PFSK-1 (cell line): ENCODE data around the gene PGAM1. TPM values are rescaled to one million over a fixed set of nuclear protein-coding genes. Genes with fewer than 3 reads are reported as not detected.

ENCODE experiments used
- FOXP2 ChIP-seq: optimal IDR thresholded peaks from 2 replicates; pipeline ENCODE3; 2011; ENCODE audit warnings: borderline replicate concordance, control low read depth, inconsistent platforms; ENCODE audit not compliant: insufficient read depth; ENCODE audit errors: extremely low read length, extremely low read depth
- POLR2AphosphoS5 ChIP-seq: IDR thresholded peaks from 2 replicates; pipeline ENCODE4 v1.6.1; 2012; ENCODE audit warnings: low read depth, mild to moderate bottlenecking, control low read depth, low read length, moderate library complexity
- SIN3A ChIP-seq: IDR thresholded peaks from 2 replicates; pipeline ENCODE4 v1.6.1; 2012; ENCODE audit warnings: mild to moderate bottlenecking, low read length, moderate library complexity, borderline replicate concordance; ENCODE audit not compliant: insufficient read depth
- TAF1 ChIP-seq: IDR thresholded peaks from 2 replicates; pipeline ENCODE4 v1.6.1; 2012; ENCODE audit warnings: low read length, control low read depth, borderline replicate concordance; ENCODE audit not compliant: insufficient read depth
- polyA plus RNA-seq: library from polyadenylated mRNA; unstranded; fragments of >200 nt; gene quantifications from one replicate; pipeline ENCODE4 v1.2.1, GENCODE V29; 2012; ENCODE audit warnings: low read depth, missing spikeins; ENCODE audit not compliant: insufficient read length
- TF ChIP-seq, protein P1 (sequence below), 2 experiments: IDR thresholded peaks; 2 replicates each; pipeline versions ENCODE4 v1.6.1 to v1.8.0; 2011 to 2012; ENCODE audit warnings: low read depth in 2 of 2, low read length in 2 of 2, control low read depth in 1 of 2, inconsistent platforms in 1 of 2, mild to moderate bottlenecking in 1 of 2, moderate library complexity in 1 of 2; ENCODE audit not compliant: insufficient read depth in 1 of 2

Gene PGAM1
- 239 TPM for polyA plus RNA-seq

DNA sequence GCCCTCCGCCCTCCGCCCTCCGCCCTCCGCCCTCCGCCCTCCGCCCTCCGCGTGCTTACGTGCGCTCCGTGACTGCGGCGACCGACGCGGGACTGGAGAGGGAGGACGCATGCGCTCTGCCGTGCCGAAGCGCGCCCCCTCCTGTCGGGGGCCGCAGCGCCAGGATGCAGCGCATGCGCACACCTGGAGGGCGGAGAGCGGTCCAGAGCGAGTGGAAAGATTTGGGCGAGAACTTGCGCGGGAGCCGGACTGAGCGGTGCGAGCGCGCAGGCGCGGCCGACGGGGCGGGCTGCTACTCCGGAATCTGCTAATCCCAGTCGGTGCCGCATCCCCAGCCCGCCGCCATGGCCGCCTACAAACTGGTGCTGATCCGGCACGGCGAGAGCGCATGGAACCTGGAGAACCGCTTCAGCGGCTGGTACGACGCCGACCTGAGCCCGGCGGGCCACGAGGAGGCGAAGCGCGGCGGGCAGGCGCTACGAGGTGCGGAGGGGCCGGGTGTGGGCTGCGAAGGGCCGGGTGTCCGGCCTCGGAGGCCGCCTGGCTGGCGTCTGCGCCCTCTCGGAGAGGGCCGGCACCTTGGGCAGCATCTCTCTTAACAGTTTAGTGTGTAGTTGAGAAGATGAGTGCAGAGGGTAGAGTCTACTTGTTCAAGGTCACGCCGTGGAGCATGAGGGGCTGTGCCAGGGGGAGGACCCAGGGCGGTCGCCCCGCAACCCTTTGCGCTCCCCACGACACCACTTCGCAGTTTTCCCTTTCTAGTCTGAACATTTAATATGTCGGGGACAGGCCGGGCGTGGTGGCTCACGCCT, at the start of gene PGAM1:
TSS of gene PGAM1 (plus strand) at position 228 of the 812 bp plus-strand sequence. CDS start at position 345, 117 bp downstream.
- TF ChIP-seq, protein P1, sequence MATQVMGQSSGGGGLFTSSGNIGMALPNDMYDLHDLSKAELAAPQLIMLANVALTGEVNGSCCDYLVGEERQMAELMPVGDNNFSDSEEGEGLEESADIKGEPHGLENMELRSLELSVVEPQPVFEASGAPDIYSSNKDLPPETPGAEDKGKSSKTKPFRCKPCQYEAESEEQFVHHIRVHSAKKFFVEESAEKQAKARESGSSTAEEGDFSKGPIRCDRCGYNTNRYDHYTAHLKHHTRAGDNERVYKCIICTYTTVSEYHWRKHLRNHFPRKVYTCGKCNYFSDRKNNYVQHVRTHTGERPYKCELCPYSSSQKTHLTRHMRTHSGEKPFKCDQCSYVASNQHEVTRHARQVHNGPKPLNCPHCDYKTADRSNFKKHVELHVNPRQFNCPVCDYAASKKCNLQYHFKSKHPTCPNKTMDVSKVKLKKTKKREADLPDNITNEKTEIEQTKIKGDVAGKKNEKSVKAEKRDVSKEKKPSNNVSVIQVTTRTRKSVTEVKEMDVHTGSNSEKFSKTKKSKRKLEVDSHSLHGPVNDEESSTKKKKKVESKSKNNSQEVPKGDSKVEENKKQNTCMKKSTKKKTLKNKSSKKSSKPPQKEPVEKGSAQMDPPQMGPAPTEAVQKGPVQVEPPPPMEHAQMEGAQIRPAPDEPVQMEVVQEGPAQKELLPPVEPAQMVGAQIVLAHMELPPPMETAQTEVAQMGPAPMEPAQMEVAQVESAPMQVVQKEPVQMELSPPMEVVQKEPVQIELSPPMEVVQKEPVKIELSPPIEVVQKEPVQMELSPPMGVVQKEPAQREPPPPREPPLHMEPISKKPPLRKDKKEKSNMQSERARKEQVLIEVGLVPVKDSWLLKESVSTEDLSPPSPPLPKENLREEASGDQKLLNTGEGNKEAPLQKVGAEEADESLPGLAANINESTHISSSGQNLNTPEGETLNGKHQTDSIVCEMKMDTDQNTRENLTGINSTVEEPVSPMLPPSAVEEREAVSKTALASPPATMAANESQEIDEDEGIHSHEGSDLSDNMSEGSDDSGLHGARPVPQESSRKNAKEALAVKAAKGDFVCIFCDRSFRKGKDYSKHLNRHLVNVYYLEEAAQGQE (IDR thresholded peaks at IDR 0.05; ENCODE audit: insufficient read depth in 1 of 2, low read depth in 2 of 2, low read length in 2 of 2) = no peak
- TF ChIP-seq FOXP2 = peak; percentile 88
- TF ChIP-seq TAF1 = peak; percentile 50; the same call in 1 of the 2 replicates
- peak; percentile 71 for TF ChIP-seq POLR2AphosphoS5
- no peak for TF ChIP-seq SIN3A

DNA sequence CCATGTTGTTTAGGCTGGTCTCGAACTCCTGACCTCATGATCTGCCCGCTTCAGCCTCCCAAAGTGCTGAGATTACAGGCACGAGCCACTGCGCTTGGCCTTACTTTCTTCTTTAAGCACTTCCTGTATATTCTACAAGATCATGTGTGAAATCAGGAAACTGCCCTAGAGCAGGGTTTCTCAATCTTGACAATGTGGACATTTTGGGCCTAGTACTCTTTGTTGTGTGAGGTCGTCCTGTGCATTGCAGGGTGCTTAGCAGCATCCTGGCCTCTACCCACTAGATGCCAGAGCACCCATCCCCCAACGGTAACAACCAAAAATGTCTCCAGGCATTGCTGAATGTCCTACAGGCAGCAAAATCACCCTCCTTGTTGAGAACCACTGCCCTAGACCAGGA, 49.6 kb upstream of the PGAM1 start:
- TF ChIP-seq TAF1 (no peak), POLR2AphosphoS5 (no peak), FOXP2 (no peak), SIN3A (no peak)
- TF ChIP-seq, protein P1 (IDR thresholded peaks at IDR 0.05; ENCODE audit: insufficient read depth in 1 of 2, low read depth in 2 of 2, low read length in 2 of 2) = no peak

DNA sequence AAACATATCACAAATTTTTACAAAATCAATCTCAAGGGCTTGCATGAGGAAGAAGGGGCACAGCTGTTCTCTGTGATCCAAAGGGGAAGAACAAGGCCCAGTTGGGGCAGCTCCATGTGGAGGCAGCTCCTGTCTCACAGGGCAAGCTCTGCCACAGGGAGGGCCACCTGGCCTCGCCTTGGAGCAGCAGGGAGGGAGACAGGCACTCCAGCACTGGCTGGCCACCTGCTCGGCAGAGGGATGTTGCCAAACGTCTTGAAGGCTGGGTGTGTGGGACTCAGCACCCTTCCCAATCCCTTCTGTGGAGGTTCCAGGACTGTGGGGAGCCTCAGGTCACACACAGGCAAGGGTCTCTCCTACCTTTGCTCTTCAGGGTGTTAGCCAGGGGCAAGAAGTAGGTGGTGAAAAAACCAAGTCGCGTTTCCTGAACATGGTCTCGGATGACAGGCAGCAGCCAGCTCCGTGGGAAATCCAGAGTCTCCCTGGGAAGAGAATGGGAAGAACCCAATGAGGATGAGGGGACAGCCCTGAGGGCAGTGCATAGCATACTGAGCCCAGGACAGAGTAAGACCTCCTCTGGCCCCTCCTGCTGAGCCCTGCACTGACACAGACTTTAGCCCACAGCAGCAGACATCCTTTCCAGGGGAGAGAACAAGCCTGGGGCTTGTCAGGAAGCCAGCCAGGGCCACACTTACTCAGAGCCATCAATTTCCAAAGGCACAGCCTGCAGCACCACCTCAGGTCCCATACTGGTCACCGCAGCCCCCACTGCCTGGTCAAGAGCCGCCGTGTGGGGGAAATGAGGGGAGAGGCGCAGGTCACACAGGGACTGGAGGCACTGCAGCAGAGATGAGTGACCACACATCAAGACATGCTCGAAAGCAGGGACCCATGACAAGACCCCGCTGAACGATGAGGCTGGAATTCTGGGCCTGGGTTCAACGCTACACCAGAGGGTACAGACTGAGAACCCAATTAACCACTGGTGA, 46.8 kb upstream of the PGAM1 start:
- TF ChIP-seq FOXP2 = no peak
- TF ChIP-seq SIN3A = no peak

DNA sequence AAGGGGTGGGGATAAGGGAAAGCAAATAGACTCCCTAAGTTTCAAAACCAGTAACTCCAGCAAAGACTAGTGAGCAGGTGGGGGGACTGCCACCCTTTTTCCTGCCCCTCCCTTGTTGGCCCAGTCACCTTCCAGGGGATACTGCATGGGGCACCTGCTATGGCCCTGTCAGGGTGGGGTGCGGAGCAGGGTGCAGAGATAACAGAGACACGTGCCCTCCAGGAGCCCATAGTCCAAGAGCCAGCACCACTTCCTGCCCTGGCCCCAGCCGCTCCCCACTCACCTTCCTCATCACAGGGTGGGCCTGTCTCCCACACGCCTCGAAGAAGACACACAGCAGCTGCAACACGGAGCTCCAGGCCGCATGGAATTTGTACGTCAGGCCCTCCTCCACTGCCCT, 45.5 kb upstream of the PGAM1 start:
- TF ChIP-seq, protein P1 (IDR thresholded peaks at IDR 0.05; ENCODE audit: insufficient read depth in 1 of 2, low read depth in 2 of 2, low read length in 2 of 2) = no peak
- TF ChIP-seq POLR2AphosphoS5 (no peak), FOXP2 (no peak), SIN3A (no peak), TAF1 (no peak)

DNA sequence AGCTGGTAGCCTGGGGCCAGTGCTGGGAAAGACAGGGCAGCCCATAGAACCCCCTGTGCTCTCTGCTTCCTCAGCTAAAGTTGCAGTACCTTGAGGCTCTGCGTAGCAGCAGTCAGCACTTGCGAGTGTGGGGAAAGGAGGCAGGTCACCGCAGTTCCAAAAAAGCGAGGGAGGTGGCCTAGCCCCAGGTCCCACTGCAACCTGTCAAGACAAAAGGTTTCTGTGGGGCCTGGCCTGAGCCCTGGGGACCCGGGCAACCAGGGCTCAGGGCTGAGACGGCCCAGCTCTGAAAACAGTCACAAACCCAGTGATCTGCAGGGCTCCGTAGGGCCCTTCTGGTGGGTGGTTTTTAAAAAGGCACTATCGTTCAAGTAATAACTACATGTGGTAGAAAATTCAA, 44.4 kb upstream of the PGAM1 start:
- no peak for TF ChIP-seq POLR2AphosphoS5
- no peak for TF ChIP-seq SIN3A
- no peak for TF ChIP-seq TAF1
- TF ChIP-seq, protein P1 (IDR thresholded peaks at IDR 0.05; ENCODE audit: insufficient read depth in 1 of 2, low read depth in 2 of 2, low read length in 2 of 2) = no peak
